AG08396 (cell line): ENCODE results near the gene KLF7.
A peak's percentile ranks its signal among the peaks of the same experiment; 100 is the strongest.
"Not testable (repeated sequence)": the region's sequence is repeated elsewhere in the genome, so short reads cannot be mapped to it uniquely, and the experiment has no call there.

ENCODE experiments used
- DNase-seq: peaks from one replicate; pipeline ENCODE4 v3.0.0; 2012; ENCODE audit warnings: low spot score, mixed read lengths

KLF7 gene

GRCh38 chr2:207055257-207055656 is 110.5 kb downstream of the KLF7 start:
- DNase-seq: no peak

- no peak for DNase-seq
Measured at GRCh38 chr2:207054521-207054920, 111.2 kb downstream of the KLF7 start.

- no peak for DNase-seq
Measured at GRCh38 chr2:207051385-207051965, 114.3 kb downstream of the KLF7 start.

GRCh38 chr2:207049122-207049521 is 116.6 kb downstream of the KLF7 start:
- no peak for DNase-seq

- no peak for DNase-seq
Measured at GRCh38 chr2:207048416-207048815, 117.3 kb downstream of the KLF7 start.

GRCh38 chr2:207046724-207047123 is 119.0 kb downstream of the KLF7 start:
- no peak for DNase-seq

GRCh38 chr2:207045531-207045930 is 120.2 kb downstream of the KLF7 start:
- no peak for DNase-seq

- DNase-seq: no peak
Measured at GRCh38 chr2:207044379-207045362, 121.1 kb downstream of the KLF7 start.

GRCh38 chr2:207042841-207043240 is 122.9 kb downstream of the KLF7 start:
- DNase-seq: no peak

- peak; percentile 24 for DNase-seq
Measured at GRCh38 chr2:207041786-207042554, 123.8 kb downstream of the KLF7 start.

- no peak for DNase-seq
Measured at GRCh38 chr2:207041279-207041678, 124.5 kb downstream of the KLF7 start.

GRCh38 chr2:207040696-207041095 is 125.1 kb downstream of the KLF7 start:
- no peak for DNase-seq

GRCh38 chr2:207039225-207039624 is 126.5 kb downstream of the KLF7 start:
- no peak for DNase-seq

- DNase-seq: no peak
Measured at GRCh38 chr2:207038299-207038698, 127.4 kb downstream of the KLF7 start.

- DNase-seq: no peak
Measured at GRCh38 chr2:207037896-207038295, 127.9 kb downstream of the KLF7 start.

- DNase-seq: not testable (repeated sequence)
Measured at GRCh38 chr2:207037023-207037422, 128.7 kb downstream of the KLF7 start.

- DNase-seq: no peak
Measured at GRCh38 chr2:207035875-207036274, 129.9 kb downstream of the KLF7 start.

- no peak for DNase-seq
Measured at GRCh38 chr2:207032490-207032889, 133.3 kb downstream of the KLF7 start.
